ENCODE data around the gene TNFAIP6.

Gene TNFAIP6

DNA sequence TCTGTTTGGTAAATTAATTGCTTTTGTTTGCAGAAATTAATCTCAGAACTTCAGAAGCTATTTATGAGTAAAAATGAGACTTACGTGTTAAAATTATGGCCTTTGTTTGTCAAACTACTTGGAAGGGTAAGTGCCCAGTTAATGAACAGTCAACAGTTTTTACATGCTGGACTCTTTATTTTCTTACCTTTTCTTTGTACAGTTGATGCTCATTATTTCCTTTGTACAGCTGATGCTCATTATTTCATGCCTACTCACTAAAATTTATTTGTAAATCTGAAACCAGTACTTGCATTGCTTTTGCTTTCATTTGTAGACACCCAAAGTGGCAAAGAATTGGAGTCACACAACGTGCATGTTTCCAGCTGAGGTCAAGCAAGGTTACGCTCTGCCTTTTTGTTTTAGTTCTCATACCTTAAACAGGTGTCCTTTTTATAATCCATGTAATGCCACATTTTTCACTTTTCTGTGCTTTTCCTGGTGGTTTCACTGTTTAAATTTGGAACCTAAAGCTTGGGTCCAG is 65.6 kb downstream of the TNFAIP6 start:
- no peak for DNase-seq

DNA sequence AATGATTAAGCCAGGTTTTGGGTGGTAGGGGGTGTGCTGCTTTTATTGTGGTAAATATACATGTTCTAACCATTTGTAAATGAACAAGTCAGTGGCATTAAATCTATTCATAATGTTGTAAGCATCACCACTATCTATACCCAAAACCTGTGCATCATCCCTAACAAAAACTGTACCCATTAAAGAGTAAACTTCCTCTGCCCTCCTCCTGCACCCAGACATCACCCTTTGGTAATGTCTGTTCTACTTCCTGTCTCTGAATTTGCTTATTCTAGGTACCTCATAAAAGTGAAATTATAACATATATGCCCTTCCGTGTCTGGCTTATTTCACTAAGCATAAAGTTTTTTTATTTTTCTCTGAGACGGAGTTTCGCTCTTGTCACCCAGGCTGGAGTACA is 66.4 kb downstream of the TNFAIP6 start:
- DNase-seq: no peak

All from NCI-H226 (cell line).